Testis (tissue), 2 donors: Measurements from ENCODE around the gene ARSD.

Experiments
- CTCF ChIP-seq, 3 experiments: fragments of 450-650 bp in 2 of 3; fragments of 200-600 bp in 1 of 3; sonication (generic) in 1 of 3; IDR thresholded peaks; one replicate each; pipeline ENCODE4 v1.5.1; 2016 to 2019; ENCODE audit warnings: antibody characterized with exemption in 3 of 3, mild to moderate bottlenecking in 2 of 3, moderate library complexity in 1 of 3
- POLR2A ChIP-seq: fragments of 450-650 bp; IDR thresholded peaks from one replicate; pipeline ENCODE4 v1.6.1; 2017; ENCODE audit warnings: antibody characterized with exemption, mild to moderate bottlenecking, moderate library complexity

GRCh38 chrX:2962381-2962780, 33.2 kb upstream of the ARSD start:
- TF ChIP-seq CTCF (IDR thresholded peaks at IDR 0.05) = no peak
- no peak for TF ChIP-seq POLR2A
